Hepatocyte (in vitro differentiated cells): ENCODE measurements around the gene NLRP14.

Source experiments
- CTCF ChIP-seq: fragments of 200-600 bp; sonication (generic); IDR thresholded peaks from 2 replicates; pipeline ENCODE4 v1.5.1; 2016; ENCODE audit warnings: antibody characterized with exemption, mild to moderate bottlenecking; ENCODE audit not compliant: poor library complexity
- EZH2 ChIP-seq: fragments of 200-600 bp; sonication (generic); IDR thresholded peaks from 2 replicates; pipeline ENCODE4 v1.6.1; 2016; ENCODE audit warnings: antibody characterized with exemption, mild to moderate bottlenecking, borderline replicate concordance

GRCh38 chr11:7019500-7020182 is 638 bp upstream of the NLRP14 start:
- TF ChIP-seq CTCF (no peak), EZH2 (no peak)
